HCEC 1CT (cell line): ENCODE data around the gene BCAS3.

Source experiments
- DNase-seq: peaks from one replicate; pipeline ENCODE4 v3.0.0-alpha.2; 2017

The BCAS3 gene

DNA sequence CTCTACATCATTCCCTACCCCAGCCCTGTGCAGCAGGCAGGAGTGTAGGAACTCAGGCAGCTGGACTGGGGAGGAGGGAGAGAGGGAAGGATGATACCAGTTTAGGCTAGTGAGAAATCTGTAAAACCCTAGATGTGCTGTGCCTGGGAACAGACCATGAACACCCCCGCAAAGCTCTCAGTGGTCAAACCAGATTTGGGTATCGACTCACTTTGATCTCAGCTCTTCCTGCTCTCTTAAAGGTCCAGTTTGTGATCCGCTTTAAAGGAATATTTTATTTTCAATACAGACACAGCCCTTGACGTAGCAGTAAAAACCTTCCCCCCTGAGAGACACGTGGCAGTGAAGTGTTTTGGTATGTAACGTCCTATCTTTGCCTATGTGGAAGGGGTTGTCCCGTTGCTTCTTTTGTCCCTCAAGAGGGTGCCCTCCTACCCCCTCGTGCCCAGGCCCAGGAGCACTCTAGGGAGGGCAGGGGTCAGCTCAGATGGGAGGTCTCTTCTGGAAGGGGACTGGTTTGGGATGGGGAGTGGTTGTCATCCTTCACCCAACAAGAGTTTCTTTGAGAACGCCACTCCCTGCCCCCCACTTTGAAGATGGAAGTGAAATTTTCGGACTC is 702.7 kb downstream of the BCAS3 start:
- DNase-seq = no peak

DNA sequence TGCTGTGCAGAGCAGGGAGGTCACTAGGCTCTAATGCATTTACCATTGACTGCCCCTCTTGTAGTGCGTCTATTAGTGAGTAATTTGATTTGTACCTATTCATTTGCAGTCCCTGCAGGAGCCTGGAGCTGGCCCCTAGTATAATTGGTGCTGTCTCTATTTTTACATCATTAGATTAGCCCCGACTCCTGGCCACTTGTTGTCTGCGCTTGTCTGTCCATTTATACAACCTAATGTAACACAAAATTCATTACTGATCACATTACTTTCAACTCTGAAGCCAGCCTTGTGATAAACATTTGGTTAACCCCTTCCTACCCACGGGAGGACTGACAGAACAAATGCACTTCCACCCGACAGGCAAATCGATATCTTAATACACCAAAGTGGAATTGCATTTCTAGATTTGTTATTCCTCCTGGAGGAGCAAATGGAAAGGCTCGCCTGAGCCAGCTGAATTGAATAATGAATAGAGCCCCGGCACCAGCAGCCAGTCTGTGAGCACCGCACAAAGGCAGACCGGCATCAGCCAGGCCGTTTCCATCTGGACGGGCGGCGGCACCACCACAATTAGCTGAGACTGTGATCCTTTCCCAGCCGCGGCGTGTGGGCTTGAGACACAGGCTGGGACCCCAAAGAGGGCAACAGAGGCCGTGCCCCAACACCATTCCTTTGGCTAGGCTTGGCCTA is 703.3 kb downstream of the BCAS3 start:
- DNase-seq = no peak

DNA sequence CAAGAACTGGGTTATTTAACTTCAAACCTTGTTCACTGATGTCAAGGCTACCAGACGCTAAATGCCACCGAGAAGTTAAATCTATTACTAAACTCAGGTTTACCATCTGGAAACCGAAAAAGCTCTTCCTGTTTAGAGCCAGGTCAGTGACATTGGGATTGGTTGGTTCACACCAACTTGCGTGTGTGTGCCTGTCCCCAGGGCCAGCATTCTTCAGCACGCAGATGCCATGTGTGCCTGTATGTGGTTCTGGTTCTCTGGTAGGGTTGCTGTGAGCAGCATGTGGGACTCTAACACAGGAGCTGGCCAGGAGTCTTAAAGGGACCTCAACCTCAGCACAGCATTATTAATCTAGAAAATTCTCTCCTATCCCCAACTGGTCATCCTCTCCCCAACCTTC is 703.9 kb downstream of the BCAS3 start:
- no peak for DNase-seq

DNA sequence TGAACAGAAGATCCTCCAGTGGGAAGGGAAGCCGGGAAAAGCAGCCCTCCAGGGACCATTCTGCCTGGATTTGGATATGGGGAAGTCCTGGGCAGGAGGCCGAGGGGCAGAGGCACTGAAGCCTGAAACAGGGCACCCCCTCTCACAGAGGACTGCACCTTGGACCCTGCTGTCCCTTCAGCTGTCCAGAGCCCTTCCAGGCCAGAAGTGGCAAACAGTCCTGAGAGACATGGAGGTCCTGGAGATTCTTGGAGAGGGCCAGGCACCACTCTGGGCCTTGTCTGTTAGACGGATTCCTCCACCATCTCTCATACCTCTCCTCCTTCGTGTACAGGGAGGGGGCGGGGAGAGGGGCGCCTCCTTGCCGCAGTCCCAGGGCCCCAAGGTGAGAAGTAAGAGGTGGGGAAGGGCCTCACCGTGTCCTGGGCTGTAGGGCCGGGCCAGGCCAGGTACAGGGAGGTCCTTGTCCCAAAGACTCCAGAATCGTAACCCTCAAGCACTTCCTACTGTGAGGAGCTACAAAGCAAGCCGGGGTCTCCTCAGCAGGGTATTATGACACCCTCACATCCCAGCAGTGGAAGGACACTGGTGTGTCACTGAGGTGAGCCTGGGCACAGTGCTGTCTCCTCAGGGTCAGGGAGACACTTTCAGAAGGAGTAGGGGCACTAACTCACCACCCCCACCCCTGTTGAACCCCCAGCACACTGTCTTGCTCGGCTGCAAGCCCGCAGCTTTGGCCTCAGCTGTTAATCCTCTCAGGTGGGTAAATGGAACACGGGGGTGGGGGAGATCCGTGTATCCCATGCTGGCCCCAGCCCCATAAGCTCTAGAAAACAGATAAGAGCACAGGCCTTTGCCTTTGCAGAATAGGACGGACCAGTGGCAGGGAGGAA is 705.4 kb downstream of the BCAS3 start:
- no peak for DNase-seq

DNA sequence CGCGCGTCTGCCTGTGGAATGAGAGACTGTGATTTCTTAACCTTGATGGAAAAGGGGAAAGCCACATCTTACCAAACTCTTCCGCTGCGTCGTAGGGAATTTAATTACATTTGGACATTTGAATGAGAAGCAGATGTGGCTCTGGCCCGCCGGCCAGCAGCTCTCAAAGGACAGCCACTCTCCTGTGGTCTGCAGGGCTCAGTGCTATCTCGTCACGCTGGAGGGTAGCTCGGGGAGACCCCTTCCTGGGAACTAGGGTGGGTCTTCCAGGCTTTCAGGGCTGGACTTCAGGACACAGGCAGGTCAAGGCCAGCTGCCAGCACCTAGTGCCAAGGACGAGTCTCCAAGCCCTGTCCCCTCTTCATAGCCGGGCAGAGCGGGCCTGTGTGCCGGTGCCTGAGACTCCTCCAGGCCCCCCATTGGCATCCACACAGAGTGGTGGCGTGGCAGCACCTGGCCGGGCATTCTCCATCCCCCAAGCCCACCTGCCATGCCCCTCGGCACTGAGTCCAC is 706.1 kb downstream of the BCAS3 start:
- DNase-seq = no peak

DNA sequence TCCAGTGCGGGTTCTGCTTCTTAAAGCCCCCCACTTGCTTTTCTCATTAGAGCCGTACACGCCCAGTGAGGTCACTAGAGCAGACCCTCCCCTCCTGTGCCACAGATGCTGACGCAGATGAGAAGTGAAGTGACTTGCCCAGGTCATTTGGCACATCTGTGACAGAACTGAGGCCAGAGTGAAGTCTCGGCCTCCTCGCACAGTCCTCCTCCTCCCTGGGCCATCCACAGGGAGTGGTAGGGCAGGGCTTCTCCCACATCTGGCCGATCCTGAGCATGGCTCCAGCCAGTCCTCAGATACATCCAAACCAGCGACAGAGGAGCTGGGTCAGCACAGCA is 706.7 kb downstream of the BCAS3 start:
- no peak for DNase-seq

DNA sequence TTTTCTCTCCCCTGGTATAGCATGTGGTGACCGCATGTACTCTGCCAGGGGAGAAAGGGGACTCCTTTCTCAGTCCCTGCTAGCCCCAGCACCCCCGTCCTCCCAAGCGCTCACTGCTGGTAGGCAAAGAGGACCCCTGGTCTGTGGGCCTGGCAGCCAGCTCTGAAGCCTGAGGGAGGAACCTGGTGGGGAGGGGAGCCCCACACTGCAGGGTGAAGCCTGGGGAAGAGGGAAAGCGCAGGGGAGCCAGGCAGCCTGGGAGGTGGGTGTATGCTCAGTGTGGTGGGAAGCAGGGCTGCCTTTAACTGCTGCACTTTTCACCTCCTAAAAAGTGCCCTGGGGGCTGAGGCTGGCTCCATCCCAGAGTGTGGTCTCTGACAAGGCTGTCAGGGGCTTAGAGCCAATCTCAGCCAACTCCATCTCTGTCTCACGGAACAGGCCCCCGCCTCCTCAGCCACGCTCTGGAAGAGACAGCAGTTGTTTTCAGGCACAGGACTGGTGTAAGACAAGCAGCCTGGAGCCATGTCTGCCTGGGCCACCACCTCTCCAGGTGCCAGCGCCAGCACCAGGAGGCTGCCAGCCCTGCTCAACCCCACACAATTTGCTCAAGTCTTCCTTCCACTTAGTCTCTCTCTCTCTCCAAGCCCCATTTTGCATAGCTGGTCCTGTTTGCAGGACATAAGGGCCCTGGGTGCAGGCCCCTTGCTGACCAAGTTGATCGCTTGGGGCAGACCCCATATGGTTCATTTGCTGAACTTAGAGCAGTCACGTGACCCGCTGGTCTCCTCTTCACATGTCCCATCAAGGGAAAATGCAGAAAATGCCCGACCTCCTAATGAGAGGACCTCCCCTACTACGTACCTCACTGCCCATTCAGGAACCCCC is 707.3 kb downstream of the BCAS3 start:
- no peak for DNase-seq

DNA sequence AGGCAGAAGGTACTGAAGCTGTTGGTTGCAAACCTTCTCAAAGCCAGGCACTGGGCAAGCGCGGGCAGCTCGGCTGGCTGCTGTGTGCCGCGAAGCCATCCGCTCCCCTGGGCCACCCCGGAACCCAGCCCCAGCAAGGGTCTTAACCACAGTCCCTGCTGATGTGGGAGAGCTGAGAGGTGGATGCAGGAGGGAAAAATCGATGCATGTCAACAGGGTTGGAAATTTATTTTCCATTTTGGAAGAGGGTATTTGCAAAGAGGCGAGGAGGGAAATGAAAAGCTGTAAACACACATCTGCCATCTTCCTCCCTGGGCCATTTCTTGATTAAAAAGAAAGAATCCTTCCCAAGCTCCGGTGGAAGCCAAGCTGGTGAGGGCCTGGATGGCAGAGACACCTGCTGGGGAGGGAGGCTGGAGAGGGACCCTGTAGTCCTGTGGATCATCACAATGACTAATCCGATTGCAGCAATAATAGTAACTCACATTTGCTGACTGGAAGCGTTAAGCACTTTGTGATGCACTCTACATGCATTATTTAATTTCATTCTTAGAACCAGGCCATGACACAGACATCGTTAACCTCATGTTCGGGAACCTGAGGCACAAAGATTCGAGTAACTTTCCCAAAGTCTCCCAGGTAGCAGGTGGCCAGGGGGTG is 708.1 kb downstream of the BCAS3 start:
- no peak for DNase-seq

DNA sequence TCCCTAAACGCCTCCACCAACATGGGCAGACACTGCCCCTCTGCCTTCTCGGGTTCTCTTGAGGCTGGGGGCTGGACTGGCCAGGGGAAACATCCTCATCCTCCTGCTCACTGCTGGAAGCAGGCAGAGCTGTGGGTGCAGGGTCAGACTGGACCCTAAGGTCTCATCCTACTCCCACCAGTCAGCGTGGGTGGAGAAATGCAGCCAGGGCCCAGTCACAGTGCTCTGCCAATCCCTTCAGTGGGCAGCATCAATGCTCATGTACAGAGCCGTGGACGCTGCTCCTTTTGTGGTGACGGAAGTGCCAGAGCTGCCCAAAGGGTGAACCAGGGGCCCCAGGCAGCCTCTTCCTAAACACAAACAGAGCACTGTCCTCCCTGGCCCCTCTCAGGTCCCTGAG is 708.6 kb downstream of the BCAS3 start:
- no peak for DNase-seq

DNA sequence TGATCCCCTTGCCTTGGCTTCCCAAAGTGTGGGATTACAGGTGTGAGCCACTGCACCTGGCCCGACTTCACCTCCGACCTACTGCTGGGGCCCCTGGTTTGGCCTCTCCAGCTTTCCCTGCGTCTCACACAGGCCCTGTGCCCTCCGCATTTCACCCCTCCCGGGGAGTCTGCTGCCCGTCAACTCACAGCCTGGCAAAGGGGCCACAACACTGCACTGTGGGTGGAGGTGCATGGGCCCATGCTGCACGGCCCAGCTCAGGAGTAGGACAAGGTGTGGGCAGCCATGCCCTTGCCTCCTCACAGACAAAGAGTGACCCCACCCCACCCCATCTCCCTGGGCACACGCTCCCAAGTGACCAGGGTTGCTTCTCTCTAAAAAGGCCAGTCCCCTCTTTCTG is 709.4 kb downstream of the BCAS3 start:
- no peak for DNase-seq

DNA sequence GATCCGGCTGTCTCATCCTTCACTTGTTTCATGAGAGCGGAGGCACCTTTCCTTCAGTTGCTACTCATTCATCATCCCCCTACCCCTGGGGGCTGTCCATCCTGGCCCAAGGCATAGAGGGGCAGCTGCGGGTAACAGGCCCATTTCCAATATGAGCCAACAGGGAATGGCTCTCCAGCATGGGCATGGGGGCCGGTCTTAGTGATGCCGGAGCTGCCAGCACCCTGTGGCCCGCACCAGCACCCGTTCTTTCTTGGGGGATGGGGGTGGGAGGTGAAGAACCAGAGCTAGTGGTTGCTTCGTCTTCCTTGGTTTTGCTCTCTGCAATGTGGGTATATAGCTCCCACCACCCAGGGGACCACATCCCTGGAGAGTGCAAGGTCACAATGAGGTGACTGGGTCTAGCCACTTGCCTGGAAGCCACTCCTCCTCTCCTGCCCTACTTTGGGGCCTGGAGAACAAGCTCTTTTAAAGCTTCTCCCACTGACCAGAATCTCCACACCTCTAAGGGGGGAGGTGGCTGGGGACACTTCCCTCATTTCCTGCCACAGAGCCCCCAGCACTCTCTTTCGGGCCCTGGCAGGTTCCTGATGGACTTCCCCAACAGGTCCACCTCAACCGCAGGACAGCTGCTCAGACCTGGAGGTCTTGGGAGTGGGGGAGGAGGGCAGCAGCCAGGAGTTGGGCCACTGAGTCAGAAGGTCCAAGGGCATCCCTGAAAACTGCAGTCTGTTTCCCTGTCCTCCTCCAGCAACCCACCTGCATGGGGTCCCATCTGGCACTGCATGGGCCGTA is 710.1 kb downstream of the BCAS3 start:
- DNase-seq = no peak

DNA sequence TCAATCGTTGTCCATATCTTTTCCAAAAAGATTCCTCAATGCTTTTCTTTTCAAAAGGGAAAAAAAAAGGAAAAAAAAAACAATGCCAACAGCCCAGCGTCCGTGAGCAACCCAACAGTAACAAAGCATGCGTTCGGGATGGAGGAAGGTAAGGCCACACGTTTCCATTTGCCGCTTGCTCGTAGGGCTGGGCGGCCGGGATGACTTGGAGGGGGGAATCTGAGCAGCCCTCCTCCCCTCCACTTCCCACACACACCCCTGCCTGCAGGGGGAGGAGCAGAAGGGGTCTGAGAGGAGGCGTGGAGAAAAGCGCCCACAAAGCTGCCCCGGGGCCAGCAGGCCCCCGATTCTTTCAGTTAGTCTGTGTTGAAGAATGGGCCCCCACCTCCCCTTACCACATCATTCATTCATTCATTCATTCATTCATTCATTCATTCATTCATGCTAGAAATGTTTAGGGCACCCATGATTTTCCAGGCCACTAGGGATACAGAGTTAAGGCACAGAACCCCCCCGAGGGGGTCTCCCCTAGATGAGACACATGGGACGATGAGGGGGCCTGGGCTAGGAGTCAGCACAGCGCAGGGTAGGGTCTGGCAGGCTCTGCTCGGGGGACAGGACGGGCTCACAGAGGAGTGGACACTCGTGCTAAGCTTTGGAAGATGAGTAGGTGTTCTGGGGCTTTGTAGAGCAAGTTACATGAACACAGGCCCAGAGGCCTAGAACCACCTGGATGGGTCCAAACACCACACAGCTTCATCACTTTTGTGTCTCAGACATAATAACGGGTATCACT is 711.1 kb downstream of the BCAS3 start:
- no peak for DNase-seq

DNA sequence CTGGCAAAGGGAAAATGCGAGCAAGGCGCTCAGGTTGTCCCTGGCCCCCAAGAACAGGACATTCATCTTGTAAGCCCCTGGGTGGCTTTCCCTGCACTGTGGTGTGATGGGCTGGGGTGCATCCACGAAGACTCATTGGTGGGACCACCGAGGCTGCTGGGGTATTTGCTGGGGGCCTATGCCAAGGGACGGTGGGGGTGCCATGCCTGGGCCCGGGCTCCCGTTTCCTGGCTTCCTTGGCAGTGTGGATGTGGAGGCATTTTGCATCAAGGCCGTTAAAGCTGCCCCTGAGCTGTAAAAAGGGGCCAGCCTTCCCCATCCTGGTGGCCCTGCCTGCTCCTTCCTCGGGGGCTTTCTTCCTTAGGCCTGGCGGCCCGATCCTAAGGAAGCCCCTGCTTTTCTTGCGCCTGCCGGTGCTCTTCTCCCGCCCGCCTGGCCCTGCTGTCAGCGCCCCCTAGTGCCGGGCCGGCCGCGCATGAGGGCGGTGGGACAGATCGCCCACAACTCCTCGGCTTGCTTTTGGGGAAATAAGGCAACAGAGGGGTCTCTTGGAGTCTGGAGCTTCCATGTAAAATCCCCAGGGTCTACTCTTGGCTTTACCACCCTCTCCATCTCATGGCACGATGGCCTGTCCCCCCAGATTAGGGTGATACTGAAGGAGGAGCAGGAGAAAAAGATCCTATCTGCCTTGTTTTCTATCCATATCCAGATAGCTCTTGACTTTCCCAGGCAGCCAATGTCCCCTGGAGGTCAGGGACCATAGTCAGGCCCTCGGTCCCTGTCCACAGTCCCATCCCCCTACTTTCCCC is 712.2 kb downstream of the BCAS3 start:
- no peak for DNase-seq

DNA sequence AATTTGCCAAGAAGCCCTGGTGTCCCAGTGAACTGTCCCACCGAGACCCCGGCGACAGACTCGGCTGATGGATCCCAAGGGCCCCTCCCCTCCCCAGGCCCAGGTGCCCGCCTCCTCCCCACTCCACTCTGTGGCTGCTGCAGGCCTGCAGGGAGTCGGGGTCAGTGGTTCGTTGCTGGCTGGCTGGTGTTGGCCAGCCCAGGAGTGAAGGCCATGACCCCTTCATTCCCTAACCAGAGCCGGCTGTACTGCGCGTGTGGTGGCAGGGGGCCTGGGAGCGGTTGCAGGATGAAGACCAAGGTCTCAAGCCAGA is 712.8 kb downstream of the BCAS3 start:
- no peak for DNase-seq

DNA sequence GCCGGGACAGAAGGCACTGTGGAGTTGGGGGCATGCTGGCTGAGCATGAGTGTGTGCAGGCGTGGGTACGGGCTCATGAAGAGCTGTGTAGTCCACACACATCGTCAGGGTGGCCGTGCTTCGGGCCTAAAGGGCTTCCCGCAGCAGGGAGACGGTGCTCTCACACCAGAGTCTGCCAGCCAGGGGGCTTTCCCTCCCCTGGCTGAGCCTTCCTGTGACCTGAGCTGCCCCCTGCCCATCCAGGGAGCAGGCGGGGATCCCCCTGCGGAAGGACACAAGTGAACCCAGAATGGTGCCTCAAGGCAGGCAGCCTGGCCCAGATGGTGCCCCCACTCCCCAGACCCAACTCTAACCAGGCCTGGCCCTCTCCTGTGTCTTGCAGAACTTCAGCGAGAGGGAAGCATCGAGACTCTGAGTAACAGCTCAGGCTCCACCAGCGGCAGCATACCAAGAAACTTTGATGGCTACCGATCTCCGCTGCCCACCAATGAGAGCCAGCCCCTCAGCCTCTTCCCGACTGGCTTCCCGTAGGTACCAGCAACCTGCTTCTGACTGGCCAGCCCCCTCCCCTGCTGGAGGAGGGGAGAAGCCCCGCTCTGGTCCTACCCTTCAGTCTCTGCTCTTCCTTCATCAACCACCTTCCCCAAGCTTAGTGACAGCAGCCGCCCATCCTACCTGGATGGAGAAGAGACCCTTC is 714.1 kb downstream of the BCAS3 start:
- DNase-seq = no peak

DNA sequence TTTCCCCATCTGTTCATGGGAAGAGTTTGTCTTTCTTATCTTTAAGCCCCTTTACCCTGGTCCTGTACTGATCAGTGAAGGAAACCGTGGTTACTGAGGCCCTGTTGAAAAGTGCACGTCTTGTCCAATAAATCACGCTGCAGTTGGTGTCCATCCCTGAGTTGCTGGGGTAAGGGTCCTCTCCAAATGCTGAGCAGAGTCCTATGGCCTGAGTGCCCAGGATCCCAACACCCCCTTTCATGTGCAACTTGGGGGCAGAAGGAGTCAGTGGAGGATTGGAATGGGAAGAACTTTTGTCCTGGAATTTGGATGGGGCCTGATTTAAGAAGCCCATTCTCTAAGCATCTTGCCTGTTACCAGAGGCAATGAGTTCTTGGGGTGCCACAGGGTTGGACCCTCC is 715.0 kb downstream of the BCAS3 start:
- no peak for DNase-seq

DNA sequence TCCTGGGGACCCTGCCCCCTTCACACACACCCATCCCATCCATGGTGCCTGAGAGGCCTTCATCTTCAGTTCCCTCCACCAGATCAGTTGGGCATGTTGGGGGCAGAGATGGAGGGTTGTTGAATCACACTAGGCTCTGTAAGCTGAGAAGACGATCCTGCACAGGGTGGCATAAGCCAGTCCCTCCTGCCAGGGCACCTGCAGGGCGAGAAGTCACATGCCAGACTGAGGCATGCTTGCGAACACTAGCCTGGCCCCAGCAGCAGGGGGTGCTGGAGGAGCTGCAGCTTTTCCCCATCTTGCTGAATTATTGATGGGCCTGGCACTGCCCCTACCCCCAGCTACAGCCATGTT is 715.9 kb downstream of the BCAS3 start:
- DNase-seq = no peak

DNA sequence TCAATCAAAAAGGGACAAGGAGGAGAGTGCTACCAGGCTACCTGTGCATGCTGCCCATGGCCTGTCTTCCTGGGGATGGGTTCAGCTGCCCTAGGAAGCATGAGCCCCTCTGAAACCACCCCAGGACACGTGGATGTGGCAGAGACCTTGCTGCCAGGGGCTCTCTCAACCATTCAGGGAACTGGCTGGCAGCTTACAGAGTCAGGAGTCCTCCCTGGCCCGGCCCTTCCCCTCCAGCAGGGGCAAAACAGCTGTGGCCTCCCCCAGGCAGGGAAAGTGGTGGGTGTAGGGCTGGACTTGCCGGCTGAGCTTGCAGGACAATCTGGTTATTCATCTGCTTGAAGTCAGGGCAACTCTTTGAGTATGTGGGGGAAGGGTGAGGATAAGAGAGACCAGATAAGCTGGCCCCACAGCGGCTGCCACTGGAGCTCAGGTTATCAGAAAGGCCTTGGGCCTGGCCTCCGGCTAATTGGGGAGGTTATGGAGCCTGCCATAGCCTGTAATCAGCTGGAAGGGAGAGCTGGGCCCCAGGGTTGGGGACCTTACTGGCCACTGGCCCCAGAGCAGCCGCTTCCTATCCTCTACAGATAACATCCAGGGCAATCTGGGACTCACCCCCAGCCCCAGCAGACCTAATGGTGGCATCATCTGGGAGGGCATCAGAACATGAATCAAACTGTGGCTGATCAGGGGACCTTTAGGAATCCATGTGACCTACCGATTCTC is 716.4 kb downstream of the BCAS3 start:
- DNase-seq = no peak
